C1 segment of cervical spinal cord (tissue), 14 donors: Measurements from ENCODE around the gene INPP5B.

Source experiments
- DNase-seq, 14 donors: peaks; one replicate each; lab custom pipeline; 2025; lab: John Stamatoyannopoulos, UW

Gene INPP5B

DNA sequence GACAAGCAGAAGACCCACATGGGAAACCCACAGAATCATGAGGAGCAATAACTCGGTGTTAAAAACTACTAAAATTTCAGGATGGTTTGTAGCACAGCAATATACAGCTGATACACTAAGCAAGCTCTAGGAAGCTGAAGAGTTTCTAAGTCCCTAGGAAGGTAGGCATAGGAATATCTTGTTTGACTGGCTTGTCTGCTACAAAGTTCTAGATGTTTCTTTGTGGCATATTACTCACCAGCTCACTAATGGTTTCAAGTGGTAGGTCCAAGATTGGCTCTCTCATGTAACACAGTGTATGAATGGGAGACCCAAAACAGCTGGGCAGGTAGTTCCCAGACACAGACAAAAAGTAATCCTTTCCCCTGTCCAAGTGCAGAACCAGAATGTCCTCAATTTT lies 74.2 kb downstream of the INPP5B start:
- DNase-seq, result no peak

DNA sequence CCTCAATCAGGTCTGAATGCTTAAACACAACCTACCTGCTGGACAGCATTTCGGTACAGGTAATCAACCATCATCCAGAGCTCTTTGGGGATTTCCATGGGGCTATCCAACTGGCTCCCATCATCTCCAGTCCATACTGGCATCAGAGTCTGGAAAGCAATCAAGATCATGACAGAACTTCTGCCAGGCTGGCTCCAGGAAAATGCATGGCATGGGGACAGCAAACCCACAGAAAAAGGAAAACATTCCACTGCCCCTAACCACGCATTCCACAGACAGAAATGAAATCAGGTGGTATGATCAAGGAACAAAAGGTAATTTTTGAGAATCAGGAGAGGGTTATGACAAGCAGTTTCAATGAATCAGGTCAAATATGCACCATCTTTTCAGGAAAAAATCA lies 78.4 kb downstream of the INPP5B start:
- no peak for DNase-seq

DNA sequence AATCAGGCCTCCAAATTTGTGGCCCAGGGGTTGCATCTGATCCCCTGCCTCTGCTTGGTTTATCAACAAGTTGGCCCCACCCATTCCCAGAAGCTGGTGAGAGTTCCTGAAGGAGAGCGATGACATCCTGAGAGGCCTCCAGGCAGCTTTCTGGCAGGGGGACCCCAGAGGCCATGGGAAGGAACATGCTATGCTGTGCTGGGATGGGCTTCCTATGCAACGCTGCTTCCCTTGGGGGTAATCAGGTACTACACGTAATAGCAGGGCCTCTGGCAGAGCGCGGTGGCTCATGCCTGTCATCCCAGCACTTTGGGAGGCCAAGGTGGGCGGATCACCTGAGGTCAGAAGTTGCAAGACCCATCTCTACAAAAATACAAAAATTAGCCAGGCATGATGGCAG lies 79.1 kb downstream of the INPP5B start:
- DNase-seq, result no peak

DNA sequence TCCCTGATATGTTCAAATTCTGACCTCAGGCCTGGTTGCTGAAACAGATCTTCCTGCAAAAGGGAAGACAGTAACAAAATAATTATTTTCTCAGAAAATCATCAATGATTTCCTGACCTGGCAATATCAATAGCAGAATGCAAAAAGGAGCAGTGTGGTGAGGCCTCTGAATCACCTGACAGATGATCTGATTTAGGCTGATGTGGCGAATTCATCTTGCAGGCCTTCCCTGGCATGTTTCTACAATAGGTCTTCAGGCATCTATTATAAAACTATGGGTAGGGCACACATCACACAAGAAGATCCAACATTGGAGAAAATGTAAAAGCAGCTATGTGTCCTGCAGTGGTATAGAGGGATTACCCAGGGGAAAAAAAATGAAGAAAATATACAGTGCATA lies 80.4 kb downstream of the INPP5B start:
- no peak for DNase-seq

DNA sequence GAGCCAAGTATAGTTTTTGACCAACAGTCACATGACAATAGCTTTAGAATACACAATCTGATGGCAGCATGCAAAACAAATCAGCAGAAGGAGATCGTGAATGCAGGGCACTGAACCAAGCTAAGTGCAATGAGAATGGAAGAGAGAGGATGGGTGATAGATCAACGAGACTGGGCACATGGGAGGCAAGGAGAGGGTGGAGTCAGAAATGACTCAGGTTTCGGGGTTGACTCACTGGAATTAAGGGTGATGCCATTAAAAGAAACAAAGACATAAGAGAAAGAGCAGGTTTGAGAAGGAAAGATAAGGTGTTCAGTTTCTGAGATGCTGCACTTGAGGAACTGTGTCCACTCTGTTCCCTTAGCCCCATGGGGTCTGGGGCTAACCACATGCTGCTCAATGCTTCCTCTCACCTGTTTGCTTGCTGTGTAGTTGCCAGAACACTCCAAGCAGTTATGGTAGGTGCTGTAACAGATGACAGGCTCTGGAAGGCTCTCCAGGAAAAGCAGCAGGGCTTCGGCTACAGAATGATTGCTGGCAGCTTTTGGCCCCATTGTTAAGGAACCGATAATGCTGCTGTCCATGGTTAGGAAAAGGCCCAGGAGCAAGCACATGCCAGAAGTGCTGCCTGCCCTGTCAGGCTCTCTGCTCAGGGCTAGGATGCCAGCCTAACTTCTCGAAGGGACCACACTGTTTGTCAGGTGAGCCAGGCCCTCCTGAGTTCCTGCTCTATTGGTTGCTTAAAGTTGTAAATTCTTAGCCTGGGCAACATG lies 81.3 kb downstream of the INPP5B start:
- DNase-seq, result no peak

DNA sequence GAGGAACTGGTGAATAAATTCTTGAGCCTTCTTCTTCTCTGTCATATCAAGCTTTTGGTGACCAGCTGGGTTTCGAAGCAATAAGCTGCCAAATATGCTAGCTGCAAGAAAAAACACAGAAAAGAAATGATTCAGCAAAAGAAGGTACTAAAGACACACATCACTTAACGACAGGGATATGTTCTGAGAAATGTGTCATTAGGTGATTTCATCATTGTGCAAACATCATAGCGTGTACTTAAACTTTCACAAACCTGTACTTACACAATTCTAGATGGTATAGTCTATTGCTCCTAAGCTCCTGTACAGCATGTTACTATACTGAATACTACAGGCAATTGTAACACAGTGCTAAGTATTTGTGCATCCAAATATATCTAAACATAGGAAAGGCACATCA lies 84.5 kb downstream of the INPP5B start:
- no peak for DNase-seq

DNA sequence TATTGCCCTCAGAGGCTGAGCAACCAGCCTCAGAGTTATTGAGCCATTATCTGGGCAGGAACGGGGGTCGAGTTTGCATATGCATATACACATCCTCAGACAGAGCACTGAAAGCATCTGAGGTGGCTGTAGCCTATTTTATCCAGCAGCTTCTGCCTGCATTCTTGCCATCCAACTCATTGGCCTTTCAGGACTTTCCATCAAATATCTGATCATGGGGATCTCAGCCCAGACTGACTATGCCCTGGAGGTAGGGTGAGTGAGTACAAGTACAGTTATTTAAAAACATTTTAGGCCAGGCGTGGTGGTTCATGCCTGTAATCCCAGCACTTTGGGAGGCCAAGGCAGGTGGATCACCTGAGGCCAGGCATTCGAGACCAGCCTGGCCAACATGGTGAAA lies 85.7 kb downstream of the INPP5B start:
- no peak for DNase-seq

DNA sequence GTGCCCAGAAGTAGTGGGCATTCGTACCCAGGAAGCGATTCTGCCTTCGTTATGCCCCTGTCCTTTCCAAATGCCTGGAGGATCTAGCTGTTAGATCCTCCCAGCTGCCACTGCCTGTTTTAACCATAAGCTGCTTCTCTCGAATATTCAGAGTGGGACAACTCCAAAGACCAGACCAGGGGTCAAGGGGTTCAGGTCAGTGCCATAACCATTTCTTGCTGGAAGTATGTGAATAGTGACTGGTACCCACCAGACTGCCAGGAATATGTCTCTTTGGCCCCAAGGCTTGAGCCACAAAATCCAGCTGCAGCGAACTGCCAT lies 86.5 kb downstream of the INPP5B start:
- DNase-seq, result no peak

DNA sequence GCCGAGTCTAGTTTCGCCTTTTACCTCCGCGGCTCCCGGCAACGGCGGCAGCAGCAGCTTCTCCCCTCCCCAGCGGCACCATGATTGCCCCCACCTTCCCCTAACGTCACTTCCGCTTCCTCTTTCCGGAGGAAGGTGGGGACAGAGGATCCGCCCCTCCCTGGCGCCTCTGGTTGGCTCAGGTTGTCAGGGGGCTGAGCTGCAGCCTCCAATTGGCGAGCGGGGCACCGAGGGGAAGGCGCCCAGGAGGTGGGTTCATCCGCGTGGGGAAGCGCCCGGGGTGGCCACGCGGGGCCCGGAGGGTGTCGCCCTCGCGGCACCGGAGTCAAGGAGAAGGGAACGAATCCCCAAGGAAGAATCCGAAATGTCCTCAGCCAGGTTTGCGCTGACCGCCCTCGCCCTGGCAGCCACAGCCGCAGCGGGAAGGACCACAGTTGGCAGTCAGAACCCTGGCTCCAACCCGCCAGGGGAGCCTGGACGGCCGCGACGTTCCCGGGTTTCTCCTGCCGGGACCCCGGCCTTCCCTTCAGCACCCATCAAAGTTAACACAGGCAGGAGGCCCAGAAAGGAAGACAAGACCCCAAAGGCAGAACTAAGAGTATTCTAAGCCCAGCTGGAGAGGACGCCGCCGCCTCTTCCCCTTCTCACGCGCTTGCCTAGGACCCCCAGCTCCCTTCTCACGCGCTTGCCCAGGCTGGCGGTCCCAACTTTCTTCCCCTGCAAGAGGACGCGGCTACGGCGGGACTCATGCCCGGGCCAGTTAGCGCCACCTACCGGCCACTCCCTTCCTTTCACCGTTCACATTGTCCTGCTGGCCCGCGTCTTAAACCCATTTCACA lies 87.1 kb downstream of the INPP5B start, which contains the start of gene MTF1:
TSS of gene MTF1 (minus strand) at position 86 of the 839 bp plus-strand sequence. CDS start 1,934 bp downstream, outside the sequence.
- peak; percentile 60 to 97 (median 92) for DNase-seq

DNA sequence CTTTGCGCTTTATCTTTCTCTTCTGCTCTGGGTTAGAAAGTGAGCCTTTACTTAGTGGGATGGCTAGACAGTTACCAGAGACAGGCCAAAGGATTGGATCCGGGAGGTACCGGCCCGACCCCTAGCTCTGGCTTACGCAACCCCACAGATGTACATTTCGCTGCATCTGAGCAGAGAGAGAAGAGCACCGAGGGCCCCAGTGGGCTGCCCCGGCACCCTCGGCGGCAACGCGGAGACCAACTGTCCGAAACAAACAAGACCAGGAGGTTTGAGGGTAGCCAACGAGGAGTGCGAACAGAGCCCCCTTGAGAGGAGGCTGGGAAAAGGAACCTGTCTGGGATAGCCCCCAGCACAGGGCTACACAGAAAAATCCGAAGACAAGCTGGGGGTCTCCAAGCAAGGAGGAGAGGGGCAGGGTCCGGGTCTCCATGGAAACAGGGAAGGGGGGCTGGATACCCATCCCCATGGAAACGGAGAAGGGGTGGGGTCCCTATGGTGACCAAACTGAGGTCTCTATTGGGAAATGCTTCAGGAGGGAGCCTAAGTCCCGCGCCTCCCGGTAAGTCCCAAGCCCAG lies 87.8 kb downstream of the INPP5B start:
- no peak for DNase-seq

DNA sequence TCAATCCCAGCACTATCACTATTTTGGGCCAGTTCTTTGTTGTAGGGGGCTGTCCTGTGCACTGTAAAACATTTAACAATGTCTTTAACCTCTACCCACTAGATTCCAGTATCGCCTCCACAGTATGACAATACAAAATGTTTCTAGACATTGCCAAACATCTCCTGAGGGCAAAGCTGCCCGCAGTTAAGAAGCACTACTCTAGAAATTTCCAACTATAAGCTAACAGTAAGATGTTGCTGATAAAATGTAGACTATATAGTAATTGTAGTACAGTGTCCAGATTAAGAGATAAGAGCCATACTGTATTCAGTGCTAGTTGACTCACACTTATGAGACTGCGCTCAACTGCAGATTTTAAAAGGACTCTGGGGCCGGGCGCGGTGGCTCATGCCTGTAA lies 92.4 kb downstream of the INPP5B start:
- no peak for DNase-seq

DNA sequence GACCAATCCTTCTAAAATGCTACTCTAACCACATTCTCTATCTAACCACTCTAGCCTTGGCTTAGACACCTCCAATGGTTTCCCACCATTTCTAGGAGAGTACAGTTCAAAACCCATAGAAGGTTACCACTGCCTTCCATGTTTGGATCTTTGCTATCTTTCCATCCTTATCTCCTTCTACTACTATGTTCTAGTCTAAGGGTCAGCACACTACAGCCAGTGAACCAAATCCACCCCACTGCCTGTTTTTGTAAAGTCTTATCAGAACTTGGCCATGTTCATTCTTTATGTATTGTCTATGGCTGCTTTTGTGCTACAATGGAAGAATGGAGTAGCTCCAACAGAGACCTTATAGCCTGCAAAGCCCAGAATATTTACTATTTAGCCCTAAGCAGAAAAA lies 93.7 kb downstream of the INPP5B start:
- no peak for DNase-seq

DNA sequence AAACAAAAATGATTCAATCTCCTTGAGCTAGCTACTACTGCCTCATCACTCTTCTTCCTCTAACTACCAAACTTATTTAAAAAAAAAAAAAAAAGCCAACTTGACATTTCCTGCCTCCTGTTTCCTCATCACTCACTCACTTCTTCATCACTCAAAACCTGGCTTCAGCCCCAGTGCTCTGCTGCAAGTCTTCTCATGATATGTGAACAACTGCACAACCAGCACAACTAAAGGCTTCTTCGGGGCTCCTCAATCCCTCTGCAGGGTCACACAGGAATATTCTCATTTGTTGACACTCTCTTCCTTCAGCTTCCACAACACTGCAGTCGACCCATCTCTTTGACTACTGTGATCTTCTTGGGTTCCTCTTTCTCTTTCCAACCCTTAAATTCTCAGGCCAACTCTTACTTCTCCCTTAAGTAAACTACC lies 95.1 kb downstream of the INPP5B start:
- peak in 1 of 14 donors; percentile 2 for DNase-seq

DNA sequence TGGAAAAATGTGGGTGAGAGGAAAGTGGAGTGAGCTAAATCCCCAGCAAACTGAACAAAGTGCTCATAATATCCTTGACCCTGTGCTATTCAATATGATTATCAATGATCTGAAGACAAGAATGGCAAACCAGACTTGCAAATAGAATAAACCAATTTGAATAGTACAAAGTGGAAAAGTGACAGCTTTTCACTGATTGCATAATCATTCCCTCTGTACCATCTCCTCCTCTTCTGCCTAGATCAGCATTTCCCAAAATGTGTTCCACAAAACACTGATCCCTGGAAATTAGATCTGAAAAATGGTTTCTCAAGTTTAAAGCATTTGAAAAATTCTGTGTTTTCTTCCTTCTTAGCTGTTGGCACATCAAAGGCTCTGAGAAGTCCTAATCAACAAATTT lies 95.6 kb downstream of the INPP5B start:
- no peak for DNase-seq

DNA sequence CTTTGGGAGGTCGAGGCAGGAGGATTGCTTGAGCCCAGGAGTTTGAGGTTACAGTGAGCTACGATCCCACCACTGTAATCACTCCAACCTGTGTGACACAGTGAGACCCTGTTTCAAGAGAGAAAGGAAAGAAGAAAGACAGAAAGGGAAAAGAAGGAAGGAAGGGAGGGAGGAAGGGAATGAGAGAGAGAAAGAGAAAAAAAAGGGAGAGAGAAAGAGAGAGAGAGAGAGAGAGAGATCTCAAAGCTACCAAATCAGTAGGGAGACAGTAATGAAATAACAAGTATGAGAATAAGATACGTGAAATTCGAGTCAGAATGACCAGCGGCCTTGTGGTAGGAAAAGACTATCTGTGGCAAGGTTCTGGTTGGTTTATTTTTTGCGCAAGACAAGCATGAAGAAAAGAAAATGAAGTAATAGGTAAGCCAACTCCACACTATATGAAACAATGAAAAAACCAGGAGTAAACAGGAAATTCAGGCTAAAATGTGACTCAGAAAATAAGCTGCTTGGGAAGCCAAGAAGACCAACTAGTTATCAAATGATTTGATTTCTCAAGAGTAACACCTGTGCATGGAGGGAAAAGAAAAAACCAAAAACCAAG lies 96.4 kb downstream of the INPP5B start:
- DNase-seq, result no peak

DNA sequence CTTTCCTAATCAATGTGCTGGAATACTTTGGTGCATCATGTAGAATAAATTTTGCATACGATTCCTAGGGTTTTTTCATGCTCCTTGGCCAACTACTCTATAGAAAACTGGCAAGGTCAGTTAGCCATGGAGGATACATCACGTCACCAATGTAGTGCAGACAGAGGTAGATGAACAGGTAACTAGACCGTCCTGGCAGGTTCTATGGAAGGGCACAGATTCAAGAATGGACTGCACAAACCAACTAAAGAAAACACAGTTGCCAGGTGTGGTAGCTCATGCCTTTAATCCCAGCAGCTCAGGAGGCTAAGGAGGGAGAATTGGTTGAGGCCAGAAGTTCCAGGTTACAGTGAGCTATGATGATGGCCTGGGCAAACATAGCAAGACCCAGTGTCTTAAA lies 97.4 kb downstream of the INPP5B start:
- DNase-seq, result no peak

DNA sequence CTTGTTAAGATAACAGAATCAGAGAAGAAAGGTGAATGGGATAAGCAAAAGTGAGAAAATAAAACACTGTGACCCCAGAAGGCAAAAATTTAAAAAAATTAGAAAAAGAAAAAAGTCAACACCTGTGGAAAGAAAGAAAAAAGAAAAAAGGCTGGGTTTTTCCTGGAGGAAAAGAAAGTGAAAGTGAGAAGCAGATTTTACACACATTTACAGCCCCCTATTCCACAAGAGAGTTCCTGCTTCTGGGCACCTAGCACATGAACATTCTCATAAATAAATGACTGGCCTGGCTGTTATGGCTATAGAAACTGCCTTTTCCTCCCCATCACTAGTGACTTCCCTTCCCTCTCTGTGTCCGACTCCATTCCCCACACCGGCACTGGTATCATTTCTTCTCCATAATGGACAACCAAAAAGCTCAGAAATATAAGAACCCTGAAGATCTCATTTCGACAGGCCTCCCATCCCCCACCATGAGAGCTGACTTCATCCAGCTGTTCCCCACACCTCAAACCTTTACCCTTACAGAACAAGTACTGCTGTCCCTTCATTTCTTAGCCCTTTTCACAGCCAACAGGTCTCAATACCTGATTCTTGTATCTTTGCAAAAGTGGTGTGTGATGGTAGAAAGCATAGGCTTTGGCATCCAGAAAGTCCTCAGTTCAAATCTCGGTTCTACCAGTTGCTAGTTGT lies 100.1 kb downstream of the INPP5B start:
- no peak for DNase-seq

DNA sequence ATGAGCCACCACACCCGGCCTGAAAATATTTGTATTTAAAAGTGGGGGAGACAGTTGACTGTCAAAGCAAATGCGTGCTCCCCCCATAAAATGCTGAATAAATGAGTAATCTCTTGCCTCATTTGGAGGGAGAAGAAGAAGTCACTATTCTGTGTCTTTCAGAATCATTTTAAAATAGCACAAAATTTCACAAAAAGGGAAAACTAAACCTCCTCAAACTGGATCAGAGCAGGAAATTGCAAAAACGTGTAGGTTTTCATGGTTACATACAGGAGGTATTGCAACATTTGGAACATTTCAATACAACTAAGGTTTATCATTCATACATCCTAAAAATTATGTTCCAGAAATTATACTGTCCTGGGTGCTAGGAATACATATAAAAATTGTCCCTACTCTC lies 101.1 kb downstream of the INPP5B start:
- DNase-seq, result no peak

DNA sequence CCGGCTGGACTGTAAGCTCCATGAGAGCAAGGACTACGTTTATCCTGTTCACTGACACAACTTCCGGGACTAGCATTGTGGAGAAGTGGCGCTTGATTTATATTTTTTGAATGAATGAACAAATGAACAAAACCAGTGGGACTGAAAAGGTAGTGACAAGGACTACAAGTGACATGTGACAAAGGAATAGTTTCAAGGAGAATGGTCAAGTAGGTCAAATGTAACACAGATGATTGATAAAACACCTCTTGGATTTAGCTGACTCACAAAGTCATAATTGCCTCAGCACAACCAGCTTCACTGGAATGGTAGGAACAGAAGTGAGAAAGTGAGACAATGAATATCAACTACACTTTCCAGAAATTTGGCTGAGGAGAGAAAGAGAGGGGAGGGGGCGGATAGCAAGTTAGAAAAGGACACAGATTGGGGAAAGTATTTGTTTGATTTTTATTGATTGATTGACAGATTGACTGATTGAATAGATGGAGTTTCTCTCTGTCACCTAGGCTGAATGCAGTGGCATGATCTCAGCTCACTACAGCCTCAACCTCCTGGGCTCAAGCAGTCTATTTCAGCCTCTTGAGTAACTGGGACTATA lies 101.7 kb downstream of the INPP5B start:
- DNase-seq, result no peak

DNA sequence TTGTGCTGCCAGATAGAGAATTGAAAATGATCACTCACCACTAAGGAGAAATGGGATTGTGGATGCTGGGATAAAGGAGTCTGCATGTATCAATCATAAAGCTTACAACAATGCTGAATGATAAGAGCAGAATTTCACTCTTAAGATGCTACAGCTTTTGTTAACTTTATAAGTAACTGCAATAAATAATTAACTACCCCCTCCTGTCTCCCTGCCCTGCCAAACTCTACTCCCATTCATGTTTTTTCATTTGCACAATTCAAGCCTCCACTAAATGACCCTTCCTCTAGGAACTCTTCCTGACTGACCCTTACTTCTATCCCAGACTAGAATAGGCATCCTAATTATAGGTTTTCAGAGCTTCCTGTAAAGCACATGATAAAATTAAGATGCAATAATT lies 102.3 kb downstream of the INPP5B start:
- no peak for DNase-seq

DNA sequence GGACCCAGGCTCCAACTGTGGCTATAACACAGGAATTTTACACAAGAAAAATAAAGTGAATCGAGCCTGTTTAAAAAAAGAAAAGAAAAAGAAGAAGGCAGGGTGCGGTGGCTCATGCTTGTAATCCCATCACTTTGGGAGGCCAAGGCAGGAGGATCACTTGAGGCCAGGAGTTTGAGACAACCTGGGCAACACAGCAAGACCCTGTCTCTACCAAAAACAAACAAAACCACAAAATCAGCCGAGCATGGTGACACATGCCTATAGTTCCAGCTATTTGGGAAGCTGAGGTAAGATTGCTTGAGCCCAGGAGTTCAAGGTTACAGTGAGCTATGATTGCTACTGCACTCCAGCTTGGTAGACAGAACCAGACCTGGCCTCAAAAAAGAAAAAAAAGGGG lies 105.2 kb downstream of the INPP5B start:
- DNase-seq, result no peak
